DMS53 (cell line): ENCODE measurements around the gene NINJ1.
A peak's percentile ranks its signal among the peaks of the same experiment; 100 is the strongest.

Experiments
- DNase-seq: peaks from one replicate; lab custom pipeline; 2025; lab: John Stamatoyannopoulos, UW

Gene NINJ1

GRCh38 chr9:93134015-93134739 is at the start of gene NINJ1:
NINJ1 (minus strand) TSS chr9:93134251; CDS start chr9:93134217, 34 bp downstream.
- peak; percentile 79 for DNase-seq

GRCh38 chr9:93183131-93183662 is 49.1 kb upstream of the NINJ1 start:
- no peak for DNase-seq

- no peak for DNase-seq
Observed at GRCh38 chr9:93182572-93182971, 48.5 kb upstream of the NINJ1 start.

GRCh38 chr9:93181672-93182435 is 47.8 kb upstream of the NINJ1 start:
- DNase-seq = no peak

GRCh38 chr9:93180938-93181337 is 46.9 kb upstream of the NINJ1 start:
- DNase-seq = no peak

- DNase-seq = no peak
Observed at GRCh38 chr9:93178851-93179786, 45.1 kb upstream of the NINJ1 start.

GRCh38 chr9:93177676-93178075 is 43.6 kb upstream of the NINJ1 start:
- no peak for DNase-seq

GRCh38 chr9:93174976-93175375 is 40.9 kb upstream of the NINJ1 start:
- DNase-seq = no peak

GRCh38 chr9:93173365-93174051 is 39.5 kb upstream of the NINJ1 start:
- DNase-seq = no peak

GRCh38 chr9:93172666-93173364 is 38.8 kb upstream of the NINJ1 start:
- DNase-seq = no peak

- no peak for DNase-seq
Observed at GRCh38 chr9:93171261-93171990, 37.4 kb upstream of the NINJ1 start.

GRCh38 chr9:93170571-93170970 is 36.5 kb upstream of the NINJ1 start:
- DNase-seq = no peak

- no peak for DNase-seq
Observed at GRCh38 chr9:93169444-93169843, 35.4 kb upstream of the NINJ1 start.

GRCh38 chr9:93168581-93168980 is 34.5 kb upstream of the NINJ1 start:
- no peak for DNase-seq

- no peak for DNase-seq
Observed at GRCh38 chr9:93167838-93168237, 33.8 kb upstream of the NINJ1 start.

GRCh38 chr9:93167185-93167584 is 33.1 kb upstream of the NINJ1 start:
- no peak for DNase-seq

GRCh38 chr9:93166699-93167098 is 32.6 kb upstream of the NINJ1 start:
- no peak for DNase-seq

GRCh38 chr9:93164085-93164484 is 30.0 kb upstream of the NINJ1 start:
- no peak for DNase-seq

GRCh38 chr9:93161786-93162562 is 27.9 kb upstream of the NINJ1 start:
- DNase-seq = no peak
